Left ventricle myocardium inferior (tissue), 1 donor: ENCODE data around the gene MAP4K4. TPM values are rescaled to one million over a fixed set of nuclear protein-coding genes. Genes with fewer than 3 reads are reported as not detected.
"Not testable (repeated sequence)": the region's sequence is repeated elsewhere in the genome, so short reads cannot be mapped to it uniquely, and the experiment has no call there.

Source experiments
- DNase-seq: peaks from one replicate; pipeline ENCODE4 v3.0.0-alpha.2; 2020
- H3K27ac ChIP-seq: fragments of 200-600 bp; replicated peaks from 2 replicates; pipeline ENCODE4 v1.8.0; 2021
- H3K27me3 ChIP-seq: fragments of 200-600 bp; 2 replicates; pipeline ENCODE4 v1.8.0; 2021; ENCODE audit warnings: low read depth
- H3K36me3 ChIP-seq: fragments of 200-600 bp; 2 replicates; pipeline ENCODE4 v1.8.0; 2021
- H3K4me1 ChIP-seq: fragments of 200-600 bp; 2 replicates; pipeline ENCODE4 v1.8.0; 2021
- H3K4me3 ChIP-seq: fragments of 200-600 bp; 2 replicates; pipeline ENCODE4 v1.8.0; 2021; ENCODE audit warnings: mild to moderate bottlenecking, moderate library complexity
- H3K9me3 ChIP-seq: fragments of 200-600 bp; replicated peaks from 2 replicates; pipeline ENCODE4 v1.8.0; 2021
- CTCF ChIP-seq: fragments of 200-600 bp; IDR thresholded peaks from 2 replicates; pipeline ENCODE4 v1.8.0; 2021; ENCODE audit warnings: antibody characterized with exemption, mild to moderate bottlenecking, borderline replicate concordance
- intact Hi-C: fragments of 100-400 bp; cut with micrococcal nuclease; formaldehyde crosslinking; loops from one replicate; pipeline ENCODE4 v1.11.0; 2022
- total RNA-seq: library from RNA; stranded (reverse); fragmentation: NEBNext Ultra II Directional; extraction: Animal tissue kit (Norgen Biotek cat#: 25700); gene quantifications from one replicate; pipeline ENCODE4 v1.2.1, GENCODE V29; 2021
- donor health status: DM: no; HTN: yes; CAD: no; lungs with severe emphysema.

Gene MAP4K4
- total RNA-seq, 1 donor from 2014 or later = 102 TPM

GRCh38 chr2:101930019-101930418 is 232.5 kb downstream of the MAP4K4 start:
- Histone ChIP-seq H3K4me3 (no peak overlapping the region), H3K4me1 (no peaks in the 10 kb centered on the region), H3K36me3 (no peaks in the 10 kb centered on the region), H3K9me3 (peaks cover 29% of the 10 kb centered on the region), H3K27ac (no peak overlapping the region), H3K27me3 (peaks cover 5% of the 10 kb centered on the region)
- DNase-seq = no peak
- TF ChIP-seq CTCF = no peak
- intact Hi-C loops = no loop called here

DNA sequence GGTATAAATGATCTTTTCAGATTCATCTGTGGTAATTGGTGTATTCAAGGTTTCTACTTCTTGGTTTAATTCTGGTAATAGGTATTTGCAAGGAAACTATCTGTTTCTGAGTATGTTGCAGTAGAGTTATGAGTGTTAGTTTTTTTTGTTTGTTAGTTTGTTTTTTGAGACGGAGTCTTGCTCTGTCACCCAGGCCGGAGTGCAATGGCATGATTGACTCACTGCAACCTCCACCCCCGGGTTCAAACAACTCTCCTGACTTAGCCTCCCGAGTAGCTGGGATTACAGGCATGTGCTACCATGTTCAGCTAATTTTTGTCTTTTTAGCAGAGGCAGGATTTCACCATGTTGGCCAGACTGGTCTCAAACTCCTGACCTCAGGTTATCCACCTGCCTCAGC is 233.3 kb downstream of the MAP4K4 start:
- Histone ChIP-seq H3K36me3 (no peaks in the 10 kb centered on the region), H3K4me1 (no peaks in the 10 kb centered on the region), H3K4me3 (no peak overlapping the region), H3K27me3 (peaks cover 11% of the 10 kb centered on the region), H3K27ac (no peak overlapping the region), H3K9me3 (peaks cover 21% of the 10 kb centered on the region)
- TF ChIP-seq CTCF = no peak
- DNase-seq = no peak
- intact Hi-C loops = no loop called here

DNA sequence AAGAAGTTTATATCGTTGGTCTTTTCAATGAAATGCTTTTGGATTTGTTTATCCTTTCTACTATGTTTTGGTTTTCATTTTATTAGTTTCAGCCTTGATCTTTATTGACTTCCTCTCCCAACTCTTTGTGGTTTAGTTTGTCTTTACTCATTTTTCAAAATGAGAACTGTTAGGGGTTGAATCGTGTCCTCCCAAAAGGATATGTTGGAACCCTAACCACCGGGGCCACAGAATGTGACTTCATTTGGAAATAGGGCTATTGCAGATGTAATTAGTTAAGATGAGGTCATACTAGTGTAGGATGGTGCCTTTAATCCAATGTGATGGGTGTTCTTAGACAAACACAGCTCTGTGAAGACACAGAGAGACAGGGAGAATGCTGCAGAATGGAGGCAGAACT is 233.9 kb downstream of the MAP4K4 start:
- no peak for TF ChIP-seq CTCF
- H3K4me1 ChIP-seq = no peaks in the 10 kb centered on the region
- no peaks in the 10 kb centered on the region for H3K36me3 ChIP-seq
- no peak for DNase-seq
- intact Hi-C loops = no loop called here
- H3K4me3 ChIP-seq = no peak overlapping the region
- H3K27ac ChIP-seq = no peak overlapping the region
- H3K27me3 ChIP-seq = peaks cover 13% of the 10 kb centered on the region
- peaks cover 17% of the 10 kb centered on the region for H3K9me3 ChIP-seq

GRCh38 chr2:101935764-101936163 is 238.3 kb downstream of the MAP4K4 start:
- H3K36me3 ChIP-seq, H3K4me3 ChIP-seq, intact Hi-C loops, DNase-seq, H3K4me1 ChIP-seq, H3K27ac ChIP-seq: not testable (repeated sequence)
- peaks cover 13% of the 10 kb centered on the region for H3K27me3 ChIP-seq
- peaks cover 19% of the 10 kb centered on the region for H3K9me3 ChIP-seq

GRCh38 chr2:101942851-101943250 is 245.3 kb downstream of the MAP4K4 start:
- intact Hi-C loops = no loop called here
- no peaks in the 10 kb centered on the region for H3K36me3 ChIP-seq
- DNase-seq = no peak
- peaks cover 8% of the 10 kb centered on the region for H3K27me3 ChIP-seq
- H3K4me3 ChIP-seq = no peak overlapping the region
- no peak for TF ChIP-seq CTCF
- no peak overlapping the region for H3K27ac ChIP-seq
- H3K9me3 ChIP-seq = peaks cover 10% of the 10 kb centered on the region
- no peaks in the 10 kb centered on the region for H3K4me1 ChIP-seq

Other genes with a start within 250 kb of the MAP4K4 start
- gene RFX8, start 222.6 kb upstream of the MAP4K4 start, total RNA-seq = not detected